Measurements from ENCODE around the gene OR4X2.

OR4X2 gene

DNA sequence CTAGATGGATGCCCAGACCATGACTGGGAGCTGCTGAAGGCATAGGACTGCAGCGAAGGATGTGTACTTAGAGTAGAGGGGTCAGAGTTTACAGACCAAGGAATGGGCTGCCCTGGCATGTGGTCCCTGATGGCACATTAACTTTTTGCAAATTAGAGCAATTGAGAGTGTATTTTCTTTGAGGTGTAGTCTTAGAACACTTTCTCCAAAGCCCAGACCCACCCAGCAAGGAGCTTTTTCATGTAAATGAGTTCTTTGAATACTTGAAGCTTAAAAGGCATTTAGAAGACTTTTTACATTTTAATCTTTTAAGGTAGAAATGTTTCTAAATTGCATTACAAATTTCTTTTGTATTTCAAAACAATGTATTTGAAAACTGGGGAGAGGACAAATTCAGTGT, 27.7 kb downstream of the OR4X2 start:
- Histone ChIP-seq H3K4me3 (ENCODE audit: low read length) (no peak overlapping the region), H2AK5ac (ENCODE audit: low read length) (no peak overlapping the region), H3K23ac (ENCODE audit: low read length) (no peak overlapping the region), H2BK120ac (ENCODE audit: low read depth, low read length) (no peak overlapping the region), H4K5ac (ENCODE audit: low read length) (no peak overlapping the region), H3K79me1 (ENCODE audit: low read length) (no peaks in the 10 kb centered on the region), H3K4me2 (ENCODE audit: low read length) (no peak overlapping the region), H2BK5ac (ENCODE audit: low read length) (no peak overlapping the region), H3K36me3 (ENCODE audit: control insufficient read depth, insufficient read depth, low read length) (no peaks in the 10 kb centered on the region), H3K18ac (ENCODE audit: low read length) (no peak overlapping the region), H3K4me1 (ENCODE audit: control insufficient read depth, low read depth, low read length) (no peaks in the 10 kb centered on the region), H3K56ac (ENCODE audit: low read length) (no peak overlapping the region), H3K27ac (ENCODE audit: low read depth, low read length) (no peak overlapping the region), H3K27me3 (ENCODE audit: insufficient read depth, low read length, poor library complexity) (no peaks in the 10 kb centered on the region), H3K4ac (ENCODE audit: low read depth, low read length) (no peak overlapping the region), H2BK15ac (replicated peaks; ENCODE audit: low read depth) (no peak overlapping the region), H4K8ac (ENCODE audit: low read depth, low read length) (no peak overlapping the region), H3K9ac (ENCODE audit: low read length) (no peak overlapping the region), H3K79me2 (ENCODE audit: control insufficient read depth, insufficient read depth, low read length) (no peaks in the 10 kb centered on the region)
- no peak for DNase-seq
- no CpG with 5 or more reads among the region's 1 CpG for WGBS (ENCODE audit: extremely low coverage, insufficient coverage, low lambda C conversion rate)
